Measurements from ENCODE around the gene TFF2. TPM values are rescaled to one million over a fixed set of nuclear protein-coding genes. Genes with fewer than 3 reads are reported as not detected.

Gene TFF2
- total RNA-seq, 2 donors from 2014 or later: not detected

- H3K27me3 Mint-ChIP-seq: peaks cover 7 to 45% of the 10 kb centered on the region in 2 donors
- H3K27ac Mint-ChIP-seq: peak overlapping the region in 1 of 2 donors; percentile 32
- H3K4me1 Mint-ChIP-seq (ENCODE audit: low read depth in 2 of 2): peaks cover 11 to 38% of the 10 kb centered on the region in 2 donors
- H3K9me3 Mint-ChIP-seq: no peaks in the 10 kb centered on the region
- no peaks in the 10 kb centered on the region for H3K36me3 Mint-ChIP-seq
- ATAC-seq (no peak), DNase-seq (ENCODE audit: low spot score) (no peak)
- peak overlapping the region; percentile 62 for H3K4me3 Mint-ChIP-seq
Measured at GRCh38 chr21:42389449-42389835, 38.6 kb upstream of the TFF2 start.

- no peaks in the 10 kb centered on the region for H3K9me3 Mint-ChIP-seq
- ATAC-seq: peak in 1 of 2 donors; percentile 71
- H3K27me3 Mint-ChIP-seq: peaks cover 7 to 45% of the 10 kb centered on the region in 2 donors
- H3K36me3 Mint-ChIP-seq: no peaks in the 10 kb centered on the region
- H3K4me3 Mint-ChIP-seq: peak overlapping the region; percentile 62
- peaks cover 11 to 38% of the 10 kb centered on the region in 2 donors for H3K4me1 Mint-ChIP-seq (ENCODE audit: low read depth in 2 of 2)
- H3K27ac Mint-ChIP-seq: peak overlapping the region in 1 of 2 donors; percentile 32
- DNase-seq (ENCODE audit: low spot score): no peak
Measured at GRCh38 chr21:42388740-42389448, 38.1 kb upstream of the TFF2 start.

- H3K27me3 Mint-ChIP-seq: peaks cover 7 to 43% of the 10 kb centered on the region in 2 donors
Measured at GRCh38 chr21:42387843-42388340, 37.1 kb upstream of the TFF2 start.

GRCh38 chr21:42387164-42387563, 36.4 kb upstream of the TFF2 start:
- ATAC-seq: no peak

More at GRCh38 chr21:42387843-42388340, 37.1 kb upstream of the TFF2 start:
- Mint-ChIP-seq H3K36me3 (no peaks in the 10 kb centered on the region), H3K9me3 (no peaks in the 10 kb centered on the region), H3K4me3 (peak overlapping the region; percentile 46), H3K27ac (peak overlapping the region in 1 of 2 donors; percentile 32), H3K4me1 (ENCODE audit: low read depth in 2 of 2) (peaks cover 11 to 32% of the 10 kb centered on the region in 2 donors)
- DNase-seq (ENCODE audit: low spot score): no peak
- no peak for ATAC-seq

GRCh38 chr21:42386034-42386591, 35.3 kb upstream of the TFF2 start:
- DNase-seq (ENCODE audit: low spot score) (no peak), ATAC-seq (no peak)
- Mint-ChIP-seq H3K4me1 (ENCODE audit: low read depth in 2 of 2) (peaks cover 11 to 27% of the 10 kb centered on the region in 2 donors), H3K4me3 (no peak overlapping the region), H3K27ac (no peak overlapping the region), H3K36me3 (peaks cover 9% of the 10 kb centered on the region), H3K27me3 (peaks cover 0 to 36% of the 10 kb centered on the region in 2 donors), H3K9me3 (peaks cover 6% of the 10 kb centered on the region)

More at GRCh38 chr21:42387164-42387563, 36.4 kb upstream of the TFF2 start:
- peak overlapping the region; percentile 46 for H3K4me3 Mint-ChIP-seq
- H3K36me3 Mint-ChIP-seq: peaks cover under 1% of the 10 kb centered on the region
- H3K4me1 Mint-ChIP-seq (ENCODE audit: low read depth in 2 of 2): peaks cover 11 to 30% of the 10 kb centered on the region in 2 donors
- peaks cover 5 to 45% of the 10 kb centered on the region in 2 donors for H3K27me3 Mint-ChIP-seq
- DNase-seq (ENCODE audit: low spot score): no peak
- peaks cover 2% of the 10 kb centered on the region for H3K9me3 Mint-ChIP-seq
- H3K27ac Mint-ChIP-seq: peak overlapping the region in 1 of 2 donors; percentile 32

- Mint-ChIP-seq H3K4me3 (no peak overlapping the region), H3K9me3 (peaks cover 6% of the 10 kb centered on the region), H3K27ac (no peak overlapping the region), H3K27me3 (peaks cover 0 to 32% of the 10 kb centered on the region in 2 donors), H3K4me1 (ENCODE audit: low read depth in 2 of 2) (peaks cover 11 to 27% of the 10 kb centered on the region in 2 donors), H3K36me3 (peaks cover 9% of the 10 kb centered on the region)
- DNase-seq (ENCODE audit: low spot score) (no peak), ATAC-seq (no peak)
Measured at GRCh38 chr21:42385619-42386018, 34.8 kb upstream of the TFF2 start.

GRCh38 chr21:42384989-42385388, 34.2 kb upstream of the TFF2 start:
- H3K27ac Mint-ChIP-seq: no peak overlapping the region
- peaks cover 9% of the 10 kb centered on the region for H3K36me3 Mint-ChIP-seq

GRCh38 chr21:42384156-42384945, 33.6 kb upstream of the TFF2 start:
- no peak for DNase-seq (ENCODE audit: low spot score)
- Mint-ChIP-seq H3K4me3 (no peak overlapping the region), H3K9me3 (peaks cover 6% of the 10 kb centered on the region), H3K27me3 (peaks cover 0 to 27% of the 10 kb centered on the region in 2 donors), H3K27ac (no peak overlapping the region), H3K4me1 (ENCODE audit: low read depth in 2 of 2) (peaks cover 11 to 27% of the 10 kb centered on the region in 2 donors), H3K36me3 (peaks cover 9% of the 10 kb centered on the region)
- ATAC-seq: no peak

More at GRCh38 chr21:42384989-42385388, 34.2 kb upstream of the TFF2 start:
- ATAC-seq (no peak), DNase-seq (ENCODE audit: low spot score) (no peak)
- Mint-ChIP-seq H3K9me3 (peaks cover 6% of the 10 kb centered on the region), H3K27me3 (peaks cover 0 to 30% of the 10 kb centered on the region in 2 donors), H3K4me3 (no peak overlapping the region), H3K4me1 (ENCODE audit: low read depth in 2 of 2) (peaks cover 11 to 27% of the 10 kb centered on the region in 2 donors)

GRCh38 chr21:42383331-42383730, 32.5 kb upstream of the TFF2 start:
- Mint-ChIP-seq H3K27ac (no peak overlapping the region), H3K9me3 (peaks cover 6% of the 10 kb centered on the region), H3K4me1 (ENCODE audit: low read depth in 2 of 2) (peaks cover 6 to 17% of the 10 kb centered on the region in 2 donors), H3K4me3 (no peak overlapping the region), H3K36me3 (peaks cover 9% of the 10 kb centered on the region), H3K27me3 (peaks cover 0 to 22% of the 10 kb centered on the region in 2 donors)
- no peak for DNase-seq (ENCODE audit: low spot score)
- ATAC-seq: peak in 1 of 2 donors; percentile 10

- Mint-ChIP-seq H3K27ac (no peak overlapping the region), H3K4me1 (ENCODE audit: low read depth in 2 of 2) (peaks cover 6 to 13% of the 10 kb centered on the region in 2 donors), H3K4me3 (no peak overlapping the region), H3K9me3 (peaks cover 6% of the 10 kb centered on the region), H3K27me3 (peaks cover 0 to 19% of the 10 kb centered on the region in 2 donors), H3K36me3 (peaks cover 9% of the 10 kb centered on the region)
- DNase-seq (ENCODE audit: low spot score): no peak
- no peak for ATAC-seq
Measured at GRCh38 chr21:42382915-42383314, 32.1 kb upstream of the TFF2 start.

- H3K36me3 Mint-ChIP-seq: peaks cover 9% of the 10 kb centered on the region
- peaks cover 0 to 12% of the 10 kb centered on the region in 2 donors for H3K27me3 Mint-ChIP-seq
- no peak overlapping the region for H3K4me3 Mint-ChIP-seq
- H3K9me3 Mint-ChIP-seq: peaks cover 6% of the 10 kb centered on the region
- H3K27ac Mint-ChIP-seq: peak overlapping the region in 1 of 2 donors; percentile 46
- DNase-seq (ENCODE audit: low spot score) (no peak), ATAC-seq (peak in 1 of 2 donors; percentile 52)
- peaks cover 0 to 2% of the 10 kb centered on the region in 2 donors for H3K4me1 Mint-ChIP-seq (ENCODE audit: low read depth in 2 of 2)
Measured at GRCh38 chr21:42381347-42381984, 30.7 kb upstream of the TFF2 start.

- no peak overlapping the region for H3K4me3 Mint-ChIP-seq
- DNase-seq (ENCODE audit: low spot score) (no peak), ATAC-seq (no peak)
- H3K27ac Mint-ChIP-seq: no peak overlapping the region
- peaks cover 9% of the 10 kb centered on the region for H3K36me3 Mint-ChIP-seq
- peaks cover 6% of the 10 kb centered on the region for H3K9me3 Mint-ChIP-seq
- H3K4me1 Mint-ChIP-seq (ENCODE audit: low read depth in 2 of 2): peaks cover 0 to 2% of the 10 kb centered on the region in 2 donors
- H3K27me3 Mint-ChIP-seq: peaks cover 0 to 16% of the 10 kb centered on the region in 2 donors
Measured at GRCh38 chr21:42379426-42380215, 28.8 kb upstream of the TFF2 start.

Data from natural killer cell treated with Interleukin-12 subunit alpha and Interleukin-12 subunit beta and Interleukin-15 and Interleukin-18, amount 100 ng/mL, for 72 hours (primary cell).